H1 (cell line): ENCODE results near the gene DECR2. TPM values are rescaled to one million over a fixed set of nuclear protein-coding genes. Genes with fewer than 3 reads are reported as not detected.

Experiments
- CHD2 ChIP-seq: IDR thresholded peaks from 2 replicates; pipeline ENCODE4 v1.6.1; 2012; ENCODE audit warnings: low read length, improper control_type of control experiment
- CTCF ChIP-seq, 3 experiments: IDR thresholded peaks; 1 replicate in 2 of 3; 2 replicates in 1 of 3; pipeline versions ENCODE4 v1.5.1 to v1.6.1; 2011; ENCODE audit warnings: low read length in 3 of 3, mild to moderate bottlenecking in 3 of 3, inconsistent platforms in 2 of 3, low read depth in 1 of 3, moderate library complexity in 1 of 3; ENCODE audit not compliant: insufficient read depth in 1 of 3; ENCODE audit errors: control extremely low read depth in 1 of 3
- EGR1 ChIP-seq: IDR thresholded peaks from 2 replicates; pipeline ENCODE4 v1.6.1; 2011; ENCODE audit warnings: low read depth, low read length, borderline replicate concordance
- KDM1A ChIP-seq: fragments of 200-600, 300-600 bp; sonication (generic); IDR thresholded peaks from 2 replicates; pipeline ENCODE4 v1.7.1; 2016; ENCODE audit warnings: mild to moderate bottlenecking, low read length, borderline replicate concordance
- RAD21 ChIP-seq, 2 experiments: IDR thresholded peaks in 1 of 2; conservative IDR thresholded peaks in 1 of 2; 2 replicates each; pipeline ENCODE4 v1.6.1; 2011; ENCODE audit warnings: low read depth in 2 of 2, low read length in 2 of 2, improper control_type of control experiment in 1 of 2, inconsistent platforms in 1 of 2, mild to moderate bottlenecking in 1 of 2, moderate library complexity in 1 of 2
- polyA plus RNA-seq, 7 experiments: library from polyadenylated mRNA; depleted of rRNA in 3 of 7; stranded (reverse) in 5 of 7; unstranded in 2 of 7; fragments of >200 nt in 5 of 7; fragments of 200-250 nt in 2 of 7; gene quantifications; 1 replicate in 5 of 7; 2 replicates in 1 of 7; 4 replicates in 1 of 7; pipeline versions ENCODE4 v1.2.1 to v1.2.3, GENCODE V29; 2011 to 2013; ENCODE audit warnings: missing spikeins in 2 of 7, mixed read lengths in 2 of 7
- total RNA-seq: library from RNA; stranded (reverse); fragmentation: NEBNext Ultra II Directional; extraction: Animal tissue kit (Norgen Biotek cat#: 25700); gene quantifications from 2 replicates; pipeline ENCODE4 v1.2.1, GENCODE V29; 2021

DECR2 gene
- total and polyA plus RNA-seq, 2 of the 8 experiments (the other 6 are each of a cell fraction or from before 2014, with no cell fraction given) = 28.2 to 39.9 TPM

GRCh38 chr16:383326-384051, 18.2 kb upstream of the DECR2 start (continued):
- TF ChIP-seq CTCF (IDR thresholded peaks at IDR 0.05; ENCODE audit: control extremely low read depth in 1 of 3, insufficient read depth in 1 of 3, low read depth in 1 of 3, low read length in 3 of 3) = no peak
- peak; percentile 21; the same call in 1 of the 2 replicates for TF ChIP-seq KDM1A
- no peak for TF ChIP-seq RAD21 (IDR thresholded peaks at IDR 0.05 in 1 of 2, conservative IDR thresholded peaks at IDR 0.05 in 1 of 2; ENCODE audit: low read depth in 2 of 2, low read length in 2 of 2)
- TF ChIP-seq EGR1 = 0 out of 2 replicates have a peak, but pooled peaks have one; percentile 32
- peak; percentile 5; the same call in 1 of the 2 replicates for TF ChIP-seq CHD2
